Activated CD8-positive, alpha-beta memory T cell treated with anti-CD3 and anti-CD28 coated beads, Interleukin-2, amount 50 U/mL, for 1 hour (primary cell): ENCODE data around the gene PYGB.

Experiments used
- DNase-seq: peaks from one replicate; pipeline ENCODE4 v3.0.0-alpha.2; 2020; ENCODE audit errors: extremely low read depth

The PYGB gene

GRCh38 chr20:25336561-25337422 lies 88.9 kb downstream of the PYGB start:
- DNase-seq: no peak

DNA sequence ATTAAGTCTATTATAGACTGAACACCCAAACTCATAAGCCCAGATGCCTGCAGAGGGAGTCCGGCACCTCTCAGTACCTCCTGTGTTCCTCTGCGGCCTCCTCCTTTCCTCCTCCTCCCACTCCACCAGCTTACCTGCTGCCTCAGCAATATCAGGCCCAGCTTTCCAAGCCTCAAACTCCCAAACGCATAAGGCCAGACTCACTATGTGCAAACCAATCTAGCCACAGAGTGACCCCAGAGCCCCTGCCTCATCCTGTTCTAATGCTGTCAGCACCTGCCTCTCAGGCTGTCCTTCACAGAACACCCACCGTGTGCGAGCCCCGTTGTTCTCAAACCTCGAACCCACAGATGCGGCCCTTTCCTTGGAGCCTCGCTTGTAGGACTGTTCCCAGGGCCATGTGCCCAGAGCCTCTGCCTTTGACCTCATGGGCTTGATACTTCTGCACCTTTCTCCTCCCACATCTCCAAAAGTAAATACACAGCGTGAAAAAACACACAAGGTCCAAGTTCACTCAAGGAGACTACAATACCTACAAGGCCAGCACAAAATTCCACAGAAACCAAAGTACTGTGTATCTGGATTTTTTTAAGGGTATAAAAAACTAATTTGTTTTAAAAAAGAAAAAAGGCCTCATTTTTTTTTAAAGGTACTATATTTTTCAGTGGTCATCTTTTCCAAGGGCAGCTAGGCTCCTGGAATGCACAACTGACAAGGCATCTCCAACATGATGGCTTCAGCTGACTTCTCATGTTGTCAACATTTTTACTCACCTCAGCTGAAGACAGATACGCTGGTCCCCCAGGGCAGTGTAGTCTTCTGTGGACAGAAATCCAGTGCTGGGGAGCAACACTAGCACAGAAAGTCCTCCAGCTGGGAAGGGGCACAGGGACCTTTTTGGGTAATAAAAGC lies 90.5 kb downstream of the PYGB start:
- DNase-seq: no peak

DNA sequence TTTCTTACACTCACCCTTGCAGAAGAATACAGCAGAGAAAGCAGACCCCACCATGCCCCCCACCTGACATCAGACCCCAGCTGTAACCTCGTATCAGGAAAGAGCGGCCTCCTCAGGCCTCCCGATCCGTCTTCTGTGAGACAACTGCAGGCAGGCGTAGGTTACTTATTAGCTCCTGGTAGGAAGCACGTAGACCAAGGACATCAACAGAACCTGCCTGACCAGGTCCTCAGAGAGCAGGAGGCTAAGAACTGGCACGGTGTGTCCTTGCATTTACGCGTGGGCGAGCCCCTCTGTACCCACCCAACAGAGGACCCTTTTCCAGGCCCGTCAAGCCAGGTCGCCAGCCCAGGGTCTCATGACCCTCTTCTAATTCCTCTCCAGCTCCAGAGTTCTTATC lies 91.7 kb downstream of the PYGB start:
- DNase-seq: no peak

DNA sequence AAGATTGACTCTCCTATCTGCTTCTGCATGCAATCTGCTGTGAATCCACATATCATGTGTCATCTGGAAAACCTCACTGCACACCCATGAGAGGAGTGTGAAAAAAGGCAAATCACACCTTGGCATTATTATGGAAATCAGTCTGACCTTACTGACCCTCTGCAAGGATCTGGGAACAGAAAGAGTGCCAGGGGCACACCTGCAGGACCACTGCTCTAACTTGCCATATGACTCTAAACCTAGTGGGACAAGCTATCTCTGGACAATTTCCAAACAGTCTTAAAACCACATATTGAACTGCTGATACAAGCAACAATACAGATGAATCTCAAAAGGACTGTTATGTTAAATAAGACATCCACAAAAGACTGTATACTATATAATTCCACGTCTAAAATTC lies 92.5 kb downstream of the PYGB start:
- no peak for DNase-seq

GRCh38 chr20:25341716-25342680 lies 94.1 kb downstream of the PYGB start:
- DNase-seq: no peak

DNA sequence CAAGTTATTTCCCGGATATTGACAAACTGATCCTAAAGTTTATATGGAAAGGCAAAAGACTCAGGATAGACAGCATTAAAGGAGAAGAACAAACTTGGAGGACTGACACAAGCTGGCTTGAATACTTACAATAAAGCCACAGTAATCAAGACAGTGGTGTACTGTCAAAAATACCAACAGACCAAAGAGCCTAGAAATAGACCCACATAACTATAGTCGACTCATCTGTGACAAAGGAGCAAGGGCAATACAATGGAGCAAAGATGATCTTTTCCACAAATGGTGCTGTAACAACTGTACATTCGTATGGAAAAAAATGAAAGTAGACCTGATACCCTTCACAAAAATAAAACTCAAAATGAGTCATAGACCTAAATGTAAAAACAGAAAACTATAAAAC lies 96.7 kb downstream of the PYGB start:
- DNase-seq: no peak

- no peak for DNase-seq
Observed at GRCh38 chr20:25345721-25346120, 97.8 kb downstream of the PYGB start.

GRCh38 chr20:25346349-25346748 lies 98.5 kb downstream of the PYGB start:
- DNase-seq: no peak
